Endothelial cell of umbilical vein (primary cell): ENCODE measurements around the gene TRIP10. TPM values are rescaled to one million over a fixed set of nuclear protein-coding genes. Genes with fewer than 3 reads are reported as not detected.

Experiments
- BruUV-seq: library from RNA; stranded (reverse); fragments of 400-500 nt; replicated peaks from 2 replicates; lab custom pipeline; 2021; lab: Mats Ljungman, UMichigan
- CTCF ChIA-PET: fragments of 300-600, 350-600 bp; sonication (Branson Sonifier 250); formaldehyde crosslinking; loops from one replicate; lab custom pipeline; 2021; ENCODE audit warnings: antibody characterized with exemption, inconsistent platforms; lab: Charles Lee
- POLR2A ChIA-PET: fragments of 300-600, 350-600 bp; sonication (Branson Sonifier 250); formaldehyde crosslinking; loops from one replicate; lab custom pipeline; 2021; ENCODE audit warnings: antibody characterized with exemption, inconsistent platforms; lab: Charles Lee
- DNase-seq: peaks from one replicate; pipeline ENCODE4 v3.0.0-alpha.2; 2011; ENCODE audit warnings: low read depth, low spot score
- FAIRE-seq: peaks from 2 replicates; lab custom pipeline; 2011; peaks lifted over from hg19 to GRCh38; lab: Jason Lieb, UNC
- H2AFZ ChIP-seq: 2 replicates; pipeline ENCODE4 v1.6.0; 2012; ENCODE audit warnings: low read depth, low read length, control low read depth, inconsistent platforms
- H3K27ac ChIP-seq: 2 replicates; pipeline ENCODE4 v1.5.1; 2011; ENCODE audit warnings: low read depth, mild to moderate bottlenecking, control low read depth, low read length, moderate library complexity; ENCODE audit not compliant: insufficient read depth
- H3K27me3 ChIP-seq, 2 experiments: 2 replicates each; pipeline versions ENCODE4 v1.6.0 to v1.6.1; 2011; ENCODE audit warnings: low read length in 2 of 2, mixed read lengths in 1 of 2; ENCODE audit not compliant: control insufficient read depth in 2 of 2, insufficient read depth in 2 of 2
- H3K36me3 ChIP-seq, 2 experiments: 2 replicates in 1 of 2; 3 replicates in 1 of 2; pipeline ENCODE4 v1.5.1; 2011; ENCODE audit warnings: low read length in 2 of 2, mild to moderate bottlenecking in 1 of 2, moderate library complexity in 1 of 2; ENCODE audit not compliant: control insufficient read depth in 2 of 2, insufficient read depth in 2 of 2; ENCODE audit errors: extremely low read depth in 1 of 2
- H3K4me1 ChIP-seq: 3 replicates; pipeline ENCODE4 v1.5.1; 2011; ENCODE audit warnings: mild to moderate bottlenecking, low read length; ENCODE audit not compliant: control insufficient read depth, insufficient read depth; ENCODE audit errors: extremely low read depth
- H3K4me2 ChIP-seq: 2 replicates; pipeline ENCODE4 v1.6.1; 2011; ENCODE audit warnings: low read length, control low read depth, mixed read lengths; ENCODE audit not compliant: insufficient read depth
- H3K4me3 ChIP-seq, 3 experiments: fragments of 200-600 bp in 1 of 3; sonication (generic), shearing (Covaris generic) in 1 of 3; replicated peaks in 1 of 3; 2 replicates each; pipeline ENCODE4 v1.5.1; 2011 to 2016; ENCODE audit warnings: control low read depth in 3 of 3, low read length in 3 of 3, mild to moderate bottlenecking in 2 of 3, inconsistent platforms in 1 of 3, low read depth in 1 of 3, moderate library complexity in 1 of 3; ENCODE audit not compliant: insufficient read depth in 1 of 3
- H3K79me2 ChIP-seq: 2 replicates; pipeline ENCODE4 v1.6.0; 2012; ENCODE audit warnings: low read length, inconsistent platforms; ENCODE audit not compliant: control insufficient read depth, insufficient read depth
- H3K9ac ChIP-seq: replicated peaks from 2 replicates; pipeline ENCODE3; 2011; ENCODE audit warnings: low read length, control low read depth; ENCODE audit not compliant: insufficient read depth; ENCODE audit errors: extremely low read depth
- H3K9me1 ChIP-seq: replicated peaks from 3 replicates; pipeline ENCODE4 v1.6.0; 2011; ENCODE audit warnings: mild to moderate bottlenecking, low read length; ENCODE audit not compliant: control insufficient read depth, insufficient read depth; ENCODE audit errors: extremely low read depth
- H3K9me3 ChIP-seq: replicated peaks from 2 replicates; pipeline ENCODE4 v1.5.1; 2012; ENCODE audit warnings: low read length, inconsistent platforms; ENCODE audit not compliant: control insufficient read depth, insufficient read depth
- H4K20me1 ChIP-seq: replicated peaks from 2 replicates; pipeline ENCODE3; 2011; ENCODE audit warnings: mild to moderate bottlenecking, low read length; ENCODE audit not compliant: control insufficient read depth, insufficient read depth; ENCODE audit errors: extremely low read depth
- FOS ChIP-seq: IDR thresholded peaks from 2 replicates; pipeline ENCODE4 v1.6.1; 2011; ENCODE audit warnings: mild to moderate bottlenecking, low read length, moderate library complexity, borderline replicate concordance; ENCODE audit not compliant: insufficient read depth
- MYC ChIP-seq: IDR thresholded peaks from one replicate; pipeline ENCODE4 v1.6.1; 2011; ENCODE audit warnings: mild to moderate bottlenecking, low read depth, low read length
- POLR2A ChIP-seq: IDR thresholded peaks from 2 replicates; pipeline ENCODE4 v1.6.1; 2012; ENCODE audit warnings: low read depth, mild to moderate bottlenecking, control low read depth, low read length
- dilution Hi-C: fragments of 300-500 bp; cut with MboI; formaldehyde crosslinking; loops from one replicate; pipeline ENCODE4 v1.15.0; 2019; ENCODE audit warnings: low sequenced_read_pairs; ENCODE audit not compliant: extremely low pct_ligation_motif_present
- intact Hi-C: fragments of 100-400 bp; cut with micrococcal nuclease; formaldehyde crosslinking; loops from one replicate; pipeline ENCODE4 v1.10.0; 2022
- polyA plus RNA-seq, 4 experiments: library from polyadenylated mRNA; depleted of rRNA in 3 of 4; stranded (reverse) in 3 of 4; unstranded in 1 of 4; fragments of >200 nt; gene quantifications; 2 replicates each; pipeline versions ENCODE4 v1.2.1 to v1.2.3, GENCODE V29; 2011 to 2012; ENCODE audit warnings: missing spikeins in 1 of 4
- total RNA-seq: library from RNA; stranded (reverse); gene quantifications from 2 replicates; pipeline ENCODE4 v1.2.3, GENCODE V29; 2021

Gene TRIP10
- total and polyA plus RNA-seq, 2 donors (not counting 3 experiments of a cell fraction or from before 2014, with no cell fraction given) = 28.4 to 69.3 TPM

DNA sequence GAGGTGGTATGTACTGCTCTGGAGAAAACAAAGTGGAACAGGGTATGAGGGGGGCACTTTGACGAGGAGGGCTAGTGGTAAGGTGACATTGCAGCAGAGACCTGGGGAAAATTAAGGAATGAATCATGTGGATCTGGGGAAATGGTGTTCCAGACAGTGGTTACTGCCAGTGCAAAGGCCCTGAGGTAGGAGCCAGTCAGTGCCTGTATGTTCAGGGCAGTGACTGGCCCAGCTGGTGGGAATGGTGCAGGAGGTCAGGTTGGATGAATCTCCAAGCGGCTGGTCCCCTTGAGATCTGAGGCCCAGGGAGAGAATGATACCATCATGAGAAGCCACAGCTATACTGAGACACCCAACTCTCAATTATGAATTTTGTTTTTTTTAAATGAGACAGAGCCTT, 38.0 kb downstream of the TRIP10 start:
- no peak for FAIRE-seq
- no peak overlapping the region for H3K4me2 ChIP-seq
- intact Hi-C loops = no loop called here
- TF ChIP-seq MYC = no peak
- no peak for TF ChIP-seq POLR2A
- no peak for TF ChIP-seq FOS
- no peak overlapping the region for H3K4me3 ChIP-seq
- no peaks in the 10 kb centered on the region for H3K9me3 ChIP-seq
- H3K36me3 ChIP-seq = no peaks in the 10 kb centered on the region
- no peak overlapping the region for H2AFZ ChIP-seq
- dilution Hi-C loops = no loop called here
- no TSS peak for BruUV-seq
- H3K9me1 ChIP-seq = no peaks in the 10 kb centered on the region
- H3K79me2 ChIP-seq = no peaks in the 10 kb centered on the region
- no peak for DNase-seq
- no peaks in the 10 kb centered on the region for H3K4me1 ChIP-seq
- H3K27ac ChIP-seq = no peak overlapping the region
- no peaks in the 10 kb centered on the region for H3K27me3 ChIP-seq
- ChIA-PET CTCF (no interaction called here), POLR2A (no interaction called here)
- no peaks in the 10 kb centered on the region for H4K20me1 ChIP-seq
- no peak overlapping the region for H3K9ac ChIP-seq

DNA sequence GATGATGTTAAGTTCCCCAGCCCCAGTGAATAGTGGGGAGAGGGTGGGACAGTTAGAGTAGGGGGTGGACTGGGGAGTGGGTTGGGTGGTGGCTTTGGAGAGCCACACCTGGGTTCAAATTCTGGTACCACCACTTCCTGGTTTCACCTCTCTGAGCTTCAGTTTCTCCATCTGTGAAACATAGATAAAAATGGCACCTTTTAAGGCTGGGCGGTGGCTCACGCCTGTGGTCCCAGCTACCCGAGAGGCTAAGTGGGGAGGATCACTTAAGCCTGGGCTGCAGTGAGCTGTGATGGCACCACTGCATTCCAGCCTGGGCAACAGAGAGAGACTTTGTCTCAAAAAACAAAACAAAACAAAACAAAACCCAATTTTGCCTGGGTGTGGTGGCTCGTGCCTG, 38.9 kb downstream of the TRIP10 start:
- H3K4me3 ChIP-seq = no peak overlapping the region
- ChIA-PET CTCF (no interaction called here), POLR2A (no interaction called here)
- H3K4me2 ChIP-seq = no peak overlapping the region
- no peak overlapping the region for H3K27ac ChIP-seq
- no peaks in the 10 kb centered on the region for H3K36me3 ChIP-seq
- DNase-seq = no peak
- BruUV-seq = no TSS peak
- H3K9ac ChIP-seq = no peak overlapping the region
- dilution Hi-C loops = no loop called here
- no peaks in the 10 kb centered on the region for H3K9me1 ChIP-seq
- intact Hi-C loops = no loop called here
- FAIRE-seq = no peak
- H3K27me3 ChIP-seq = no peaks in the 10 kb centered on the region
- no peaks in the 10 kb centered on the region for H3K79me2 ChIP-seq
- H3K9me3 ChIP-seq = no peaks in the 10 kb centered on the region
- no peaks in the 10 kb centered on the region for H3K4me1 ChIP-seq
- no peaks in the 10 kb centered on the region for H4K20me1 ChIP-seq
- no peak for TF ChIP-seq FOS
- H2AFZ ChIP-seq = no peak overlapping the region
